B cell (primary cell): ENCODE results near the gene CAPG. TPM values are rescaled to one million over a fixed set of nuclear protein-coding genes. Genes with fewer than 3 reads are reported as not detected.

Source experiments
- ATAC-seq: fragments of 200-7000 bp; cut with Tn5 transposase; one replicate; pipeline ENCODE4 v1.10.0; 2021; ENCODE audit warnings: low read depth, mild to moderate bottlenecking, moderate number of reproducible peaks, moderate library complexity
- CTCF ChIA-PET: fragments of 350-600 bp; sonication (Branson Sonifier 250); formaldehyde crosslinking; loops from one replicate; lab custom pipeline; 2021; ENCODE audit warnings: antibody characterized with exemption, inconsistent platforms; lab: Charles Lee
- POLR2A ChIA-PET: fragments of 350-600 bp; sonication (Branson Sonifier 250); formaldehyde crosslinking; loops from one replicate; lab custom pipeline; 2021; ENCODE audit warnings: antibody characterized with exemption; lab: Charles Lee
- DNase-seq: peaks from one replicate; pipeline ENCODE4 v3.0.0; 2013
- H2AFZ ChIP-seq: 2 replicates; pipeline ENCODE4 v1.6.1; 2012; ENCODE audit warnings: mild to moderate bottlenecking, low read depth, low read length; ENCODE audit not compliant: insufficient read depth, poor library complexity, severe bottlenecking
- H3K27ac ChIP-seq, 2 donors: 1 replicate in 1 of 2; 2 replicates in 1 of 2; pipeline ENCODE4 v1.5.1; 2012 to 2013; ENCODE audit warnings: low read length in 2 of 2, mild to moderate bottlenecking in 2 of 2, moderate library complexity in 1 of 2
- H3K27me3 ChIP-seq, 4 experiments: fragments of 200-600 bp in 1 of 4; sonication (generic) in 1 of 4; replicated peaks in 1 of 4; 1 replicate in 2 of 4; 2 replicates in 2 of 4; pipeline versions ENCODE4 v1.6.1 to v1.7.0; 2013 to 2016; ENCODE audit warnings: low read length in 3 of 4, mild to moderate bottlenecking in 2 of 4, mixed read lengths in 1 of 4, moderate library complexity in 1 of 4; ENCODE audit not compliant: insufficient read depth in 4 of 4, control insufficient read depth in 3 of 4; ENCODE audit errors: control extremely low read depth in 1 of 4
- H3K36me3 ChIP-seq, 2 experiments: replicated peaks in 1 of 2; 1 replicate in 1 of 2; 2 replicates in 1 of 2; pipeline versions ENCODE4 v1.6.1 to v1.7.1; 2013; ENCODE audit warnings: low read length in 1 of 2; ENCODE audit not compliant: insufficient read depth in 2 of 2, control insufficient read depth in 1 of 2; ENCODE audit errors: control extremely low read depth in 1 of 2, extremely low read depth in 1 of 2
- H3K4me1 ChIP-seq, 2 donors: fragments of 200-600 bp in 1 of 2; sonication (generic) in 1 of 2; 1 replicate in 1 of 2; 2 replicates in 1 of 2; pipeline versions ENCODE4 v1.5.1 to v1.6.1; 2013 to 2017; ENCODE audit warnings: low read length in 2 of 2; ENCODE audit not compliant: control insufficient read depth in 2 of 2, insufficient read depth in 2 of 2
- H3K4me2 ChIP-seq: replicated peaks from 2 replicates; pipeline ENCODE3; 2012; ENCODE audit warnings: mild to moderate bottlenecking, low read depth, low read length; ENCODE audit not compliant: poor library complexity, severe bottlenecking
- H3K4me3 ChIP-seq, 5 experiments: fragments of 200-600 bp in 1 of 5; sonication (generic) in 1 of 5; 1 replicate in 3 of 5; 2 replicates in 2 of 5; pipeline versions ENCODE4 v1.5.1 to v1.7.0; 2011 to 2016; ENCODE audit warnings: low read length in 4 of 5, mild to moderate bottlenecking in 4 of 5, low read depth in 2 of 5, control low read depth in 1 of 5, moderate library complexity in 1 of 5; ENCODE audit not compliant: insufficient read depth in 1 of 5; ENCODE audit errors: control extremely low read depth in 1 of 5, extremely low read depth in 1 of 5
- H3K79me2 ChIP-seq: fragments of 200-600 bp; sonication (generic); one replicate; pipeline ENCODE4 v1.6.0; 2016; ENCODE audit warnings: low read length; ENCODE audit not compliant: control insufficient read depth, insufficient read depth
- H3K9ac ChIP-seq: fragments of 200-600 bp; sonication (generic); 2 replicates; pipeline ENCODE4 v1.6.1; 2017; ENCODE audit warnings: mild to moderate bottlenecking, low read length, moderate library complexity
- H3K9me3 ChIP-seq, 3 donors: one replicate each; pipeline versions ENCODE4 v1.6.1 to v1.7.1; 2013; ENCODE audit warnings: low read length in 2 of 3; ENCODE audit not compliant: control insufficient read depth in 2 of 3, insufficient read depth in 1 of 3; ENCODE audit errors: control extremely low read depth in 1 of 3
- H4K20me1 ChIP-seq: 2 replicates; pipeline ENCODE4 v1.6.0; 2012; ENCODE audit warnings: mild to moderate bottlenecking, low read length; ENCODE audit not compliant: insufficient read depth, control insufficient read depth, poor library complexity, severe bottlenecking
- H3K27ac Mint-ChIP-seq: one replicate; pipeline ENCODE4 v1.8.0; 2021; ENCODE audit warnings: mixed read lengths
- H3K27me3 Mint-ChIP-seq: one replicate; pipeline ENCODE4 v1.8.0; 2021; ENCODE audit warnings: mixed read lengths
- H3K4me1 Mint-ChIP-seq: one replicate; pipeline ENCODE4 v1.8.0; 2021; ENCODE audit warnings: mixed read lengths
- H3K4me3 Mint-ChIP-seq: one replicate; pipeline ENCODE4 v1.8.0; 2021; ENCODE audit warnings: mixed read lengths
- H3K9me3 Mint-ChIP-seq: one replicate; pipeline ENCODE4 v1.8.0; 2022; ENCODE audit warnings: mixed read lengths; ENCODE audit not compliant: insufficient read depth
- EZH2 ChIP-seq: IDR thresholded peaks from 2 replicates; pipeline ENCODE4 v1.6.1; 2012; ENCODE audit warnings: borderline replicate concordance, low read depth, mild to moderate bottlenecking, moderate library complexity, low read length; ENCODE audit not compliant: insufficient read depth, poor library complexity, severe bottlenecking
- WGBS: methylation state at CpG from one replicate; pipeline ENCODE4 v1.1.5; 2013; ENCODE audit warnings: missing lambda C conversion rate; ENCODE audit not compliant: insufficient coverage; 5-methylcytosine and 5-hydroxymethylcytosine counted together
- intact Hi-C: fragments of 100-400 bp; cut with micrococcal nuclease; formaldehyde crosslinking; loops from one replicate; pipeline ENCODE4 v1.10.0; 2022
- polyA plus RNA-seq: library from polyadenylated mRNA; depleted of rRNA; stranded (reverse); fragments of >200 nt; gene quantifications from 2 replicates; pipeline ENCODE4 v1.2.3, GENCODE V29; 2012
- total RNA-seq, 2 donors: library from RNA; stranded (reverse); fragments of 120-200 nt in 1 of 2; gene quantifications; 1 replicate in 1 of 2; 2 replicates in 1 of 2; pipeline versions ENCODE4 v1.2.3 to v1.2.4, GENCODE V29; 2013 to 2022
- TF ChIP-seq, protein P1 (sequence below): fragments of 200-600 bp; IDR thresholded peaks from one replicate; pipeline ENCODE4 v1.8.0; 2022; ENCODE audit warnings: antibody characterized with exemption, mild to moderate bottlenecking

Gene CAPG
- total and polyA plus RNA-seq, 2 donors (not counting 1 experiment from before 2014, with no cell fraction given), result 158 to 210 TPM

DNA sequence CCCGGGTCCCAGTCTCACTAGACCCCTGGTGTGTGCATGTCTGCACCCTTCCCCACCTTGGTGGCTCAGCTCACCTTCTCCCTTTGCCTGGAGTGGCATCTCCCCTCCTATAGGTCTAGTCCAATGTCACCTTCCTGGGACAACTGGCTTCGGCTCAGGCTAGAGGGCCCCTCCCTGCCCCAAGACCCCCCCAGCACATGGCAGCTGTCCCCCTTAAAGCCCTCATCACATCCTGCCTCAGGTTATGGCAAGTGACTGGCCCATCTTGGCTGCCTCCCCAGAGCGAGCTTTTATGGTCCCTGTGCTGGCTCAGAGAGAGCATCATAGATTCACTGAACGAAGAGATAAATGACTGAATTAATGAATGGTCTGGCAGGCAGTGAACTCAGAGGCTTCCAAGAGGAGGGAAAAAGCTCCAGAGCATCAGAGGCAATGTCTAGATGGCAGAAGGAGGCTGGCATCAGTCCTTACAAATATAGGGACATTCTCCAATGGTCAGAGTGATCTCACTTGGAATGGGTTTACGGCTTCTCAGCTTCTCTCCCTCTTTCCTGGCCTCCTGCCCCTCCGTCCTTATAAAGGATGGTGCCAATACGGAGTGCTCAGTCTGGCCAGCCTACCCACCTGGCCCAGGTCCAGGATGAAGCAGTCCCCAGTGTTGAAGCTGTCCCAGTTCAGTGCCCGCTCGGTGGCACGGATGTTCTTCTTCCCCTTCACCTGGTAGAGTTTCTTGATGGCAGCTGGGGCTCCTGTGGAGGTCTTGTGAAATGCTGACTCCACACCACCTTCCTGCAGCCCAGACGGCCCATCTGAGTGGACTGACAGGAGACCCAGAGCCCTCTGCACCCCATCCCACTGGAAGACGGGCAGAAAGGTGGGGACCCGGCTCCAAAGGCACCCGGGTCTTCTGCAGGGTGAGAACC is 9.4 kb downstream of the CAPG start:
- H3K9me3 Mint-ChIP-seq, result no peaks in the 10 kb centered on the region
- H2AFZ ChIP-seq, result no peak overlapping the region
- TF ChIP-seq EZH2, result no peak
- TF ChIP-seq, protein P1, sequence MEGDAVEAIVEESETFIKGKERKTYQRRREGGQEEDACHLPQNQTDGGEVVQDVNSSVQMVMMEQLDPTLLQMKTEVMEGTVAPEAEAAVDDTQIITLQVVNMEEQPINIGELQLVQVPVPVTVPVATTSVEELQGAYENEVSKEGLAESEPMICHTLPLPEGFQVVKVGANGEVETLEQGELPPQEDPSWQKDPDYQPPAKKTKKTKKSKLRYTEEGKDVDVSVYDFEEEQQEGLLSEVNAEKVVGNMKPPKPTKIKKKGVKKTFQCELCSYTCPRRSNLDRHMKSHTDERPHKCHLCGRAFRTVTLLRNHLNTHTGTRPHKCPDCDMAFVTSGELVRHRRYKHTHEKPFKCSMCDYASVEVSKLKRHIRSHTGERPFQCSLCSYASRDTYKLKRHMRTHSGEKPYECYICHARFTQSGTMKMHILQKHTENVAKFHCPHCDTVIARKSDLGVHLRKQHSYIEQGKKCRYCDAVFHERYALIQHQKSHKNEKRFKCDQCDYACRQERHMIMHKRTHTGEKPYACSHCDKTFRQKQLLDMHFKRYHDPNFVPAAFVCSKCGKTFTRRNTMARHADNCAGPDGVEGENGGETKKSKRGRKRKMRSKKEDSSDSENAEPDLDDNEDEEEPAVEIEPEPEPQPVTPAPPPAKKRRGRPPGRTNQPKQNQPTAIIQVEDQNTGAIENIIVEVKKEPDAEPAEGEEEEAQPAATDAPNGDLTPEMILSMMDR, result no peak
- peak overlapping the region; percentile 76 for H3K27ac Mint-ChIP-seq
- ChIA-PET CTCF (interaction anchor here (1.8 to 8.7 kb wide), 2 partner anchors 9 to 19 kb away, joined by 6 to 45 read pairs; no protein-coding TSS in a partner anchor), POLR2A (interaction anchor here (1.5 to 2.0 kb wide), 2 partner anchors 11 to 138 kb away, joined by 3 to 5 read pairs; partner anchors contain the start of gene MAT2A)
- no peak overlapping the region for H3K4me3 ChIP-seq
- peaks cover 5 to 58% of the 10 kb centered on the region in 2 experiments for H3K36me3 ChIP-seq
- H3K27ac ChIP-seq, result no peak overlapping the region
- no peak overlapping the region for H3K4me3 Mint-ChIP-seq
- H3K9me3 ChIP-seq, result peaks cover 0 to 4% (median 0%) of the 10 kb centered on the region in 3 donors
- no peak overlapping the region for H3K9ac ChIP-seq
- intact Hi-C loops, result no loop called here
- peaks cover 25 to 26% of the 10 kb centered on the region in 2 donors for H3K4me1 ChIP-seq
- H3K4me2 ChIP-seq, result no peak overlapping the region
- H3K27me3 ChIP-seq, result no peaks in the 10 kb centered on the region
- ATAC-seq (no peak), DNase-seq (no peak)
- peaks cover 15% of the 10 kb centered on the region for H3K79me2 ChIP-seq
- WGBS, result 92% methylated on average over 11 of the region's 14 CpGs
- H3K4me1 Mint-ChIP-seq, result peaks cover 26% of the 10 kb centered on the region
- H4K20me1 ChIP-seq, result no peaks in the 10 kb centered on the region
- no peaks in the 10 kb centered on the region for H3K27me3 Mint-ChIP-seq

DNA sequence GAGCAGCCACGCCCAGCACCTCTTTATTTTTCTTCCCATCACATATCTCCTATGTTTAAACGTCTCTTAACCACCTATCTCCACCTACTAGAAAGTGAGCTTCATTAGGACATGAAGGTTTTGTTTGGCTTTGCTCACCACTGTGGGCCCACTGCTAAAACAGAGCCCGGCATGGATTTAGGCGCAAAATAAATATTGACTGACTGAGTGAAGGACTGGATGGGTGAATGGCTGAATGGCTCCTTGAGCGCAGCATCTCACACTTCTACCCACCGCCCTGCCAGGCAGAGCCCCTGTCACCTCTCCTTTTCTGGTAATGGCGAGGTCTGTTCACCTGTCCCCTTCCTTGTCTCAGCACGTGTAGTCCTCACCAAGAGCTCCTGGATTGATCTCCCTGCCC is 10.1 kb downstream of the CAPG start:
- intact Hi-C loops, result no loop called here
- no peak overlapping the region for H3K4me3 Mint-ChIP-seq
- no peaks in the 10 kb centered on the region for H3K9me3 Mint-ChIP-seq
- Histone ChIP-seq H3K36me3 (peaks cover 5 to 66% of the 10 kb centered on the region in 2 experiments), H3K9ac (no peak overlapping the region), H2AFZ (no peak overlapping the region), H3K27ac (no peak overlapping the region), H3K27me3 (no peaks in the 10 kb centered on the region), H3K9me3 (peaks cover 0 to 4% (median 0%) of the 10 kb centered on the region in 3 donors), H4K20me1 (no peaks in the 10 kb centered on the region), H3K4me3 (no peak overlapping the region), H3K4me1 (peaks cover 17 to 18% of the 10 kb centered on the region in 2 donors), H3K4me2 (no peak overlapping the region), H3K79me2 (peaks cover 7% of the 10 kb centered on the region)
- H3K27ac Mint-ChIP-seq, result peak overlapping the region; percentile 76
- WGBS, result 99% methylated on average over 6 of the region's 8 CpGs
- ATAC-seq (no peak), DNase-seq (no peak)
- H3K4me1 Mint-ChIP-seq, result peaks cover 19% of the 10 kb centered on the region
- TF ChIP-seq EZH2, result no peak
- TF ChIP-seq, protein P1, result no peak
- ChIA-PET POLR2A (interaction anchor here (0.7 to 2.0 kb wide), 3 partner anchors 9 to 139 kb away, joined by 4 to 5 read pairs (median 5); partner anchors contain the start of gene MAT2A), CTCF (no interaction called here)
- no peaks in the 10 kb centered on the region for H3K27me3 Mint-ChIP-seq
